ENCODE results near the gene TIA1.

DNA sequence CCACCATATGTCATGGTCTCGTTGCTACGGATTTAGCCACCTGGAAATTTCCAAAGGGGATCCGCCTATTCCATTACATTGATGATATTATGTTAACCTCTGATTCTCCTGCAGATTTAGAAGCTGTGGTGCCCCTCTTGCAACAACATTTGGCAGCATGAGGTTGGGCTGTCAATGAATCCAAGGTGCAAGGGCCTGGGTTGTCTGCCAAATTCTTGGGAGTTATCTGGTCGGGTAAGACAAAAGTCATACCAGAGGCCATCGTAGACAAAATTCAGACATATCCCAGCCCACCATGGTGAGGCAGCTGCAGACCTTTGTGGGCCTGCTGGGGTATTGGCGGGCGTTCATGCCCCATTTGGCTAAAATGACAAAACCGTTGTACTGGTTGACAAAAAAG is 44.0 kb downstream of the TIA1 start:
- TF ChIP-seq, protein P1, sequence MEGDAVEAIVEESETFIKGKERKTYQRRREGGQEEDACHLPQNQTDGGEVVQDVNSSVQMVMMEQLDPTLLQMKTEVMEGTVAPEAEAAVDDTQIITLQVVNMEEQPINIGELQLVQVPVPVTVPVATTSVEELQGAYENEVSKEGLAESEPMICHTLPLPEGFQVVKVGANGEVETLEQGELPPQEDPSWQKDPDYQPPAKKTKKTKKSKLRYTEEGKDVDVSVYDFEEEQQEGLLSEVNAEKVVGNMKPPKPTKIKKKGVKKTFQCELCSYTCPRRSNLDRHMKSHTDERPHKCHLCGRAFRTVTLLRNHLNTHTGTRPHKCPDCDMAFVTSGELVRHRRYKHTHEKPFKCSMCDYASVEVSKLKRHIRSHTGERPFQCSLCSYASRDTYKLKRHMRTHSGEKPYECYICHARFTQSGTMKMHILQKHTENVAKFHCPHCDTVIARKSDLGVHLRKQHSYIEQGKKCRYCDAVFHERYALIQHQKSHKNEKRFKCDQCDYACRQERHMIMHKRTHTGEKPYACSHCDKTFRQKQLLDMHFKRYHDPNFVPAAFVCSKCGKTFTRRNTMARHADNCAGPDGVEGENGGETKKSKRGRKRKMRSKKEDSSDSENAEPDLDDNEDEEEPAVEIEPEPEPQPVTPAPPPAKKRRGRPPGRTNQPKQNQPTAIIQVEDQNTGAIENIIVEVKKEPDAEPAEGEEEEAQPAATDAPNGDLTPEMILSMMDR (IDR thresholded peaks at IDR 0.05; ENCODE audit: low read depth, low read length, poor library complexity, severe bottlenecking), result no peak
- TF ChIP-seq EZH2phosphoT487 (IDR thresholded peaks at IDR 0.05; ENCODE audit: borderline replicate concordance, low read length), result no peak
